Caco-2 (cell line): ENCODE measurements around the gene CAMKK2. TPM values are rescaled to one million over a fixed set of nuclear protein-coding genes. Genes with fewer than 3 reads are reported as not detected.

ENCODE experiments used
- BruUV-seq: library from RNA; stranded (reverse); fragments of 400-500 nt; replicated peaks from 2 replicates; lab custom pipeline; 2021; lab: Mats Ljungman, UMichigan
- CTCF ChIA-PET: fragments of 300-600 bp; sonication (Branson Sonifier 250); formaldehyde crosslinking; loops from one replicate; lab custom pipeline; 2022; ENCODE audit warnings: antibody characterized with exemption; lab: Charles Lee
- POLR2A ChIA-PET: fragments of 300-600 bp; sonication (Branson Sonifier 250); formaldehyde crosslinking; loops from one replicate; lab custom pipeline; 2022; ENCODE audit warnings: antibody characterized with exemption; lab: Charles Lee
- DNase-seq, 2 experiments: peaks; one replicate each; pipeline versions ENCODE4 v3.0.0 to v3.0.0-alpha.2; 2020 to 2022
- H3K27me3 ChIP-seq: replicated peaks from 2 replicates; pipeline ENCODE4 v1.6.0; 2011; ENCODE audit warnings: low read length; ENCODE audit not compliant: control insufficient read depth, insufficient read depth
- H3K36me3 ChIP-seq: 2 replicates; pipeline ENCODE4 v1.5.1; 2011; ENCODE audit warnings: low read length; ENCODE audit not compliant: control insufficient read depth, insufficient read depth
- H3K4me1 ChIP-seq: fragments of 250-450 bp; sonication (Bioruptor Pico); 2 replicates; pipeline ENCODE4 v1.5.1; 2020; ENCODE audit warnings: mild to moderate bottlenecking
- H3K4me3 ChIP-seq: 2 replicates; pipeline ENCODE4 v1.5.1; 2011; ENCODE audit warnings: low read depth, mild to moderate bottlenecking, control low read depth, low read length
- H3K9me3 ChIP-seq: fragments of 250-450 bp; sonication (Bioruptor Pico); 2 replicates; pipeline ENCODE4 v1.5.1; 2020; ENCODE audit warnings: mild to moderate bottlenecking, moderate library complexity
- H3K27ac Mint-ChIP-seq: one replicate; pipeline ENCODE4 v1.8.0; 2022; ENCODE audit warnings: mixed read lengths; ENCODE audit not compliant: unreplicated experiment
- H3K27me3 Mint-ChIP-seq: one replicate; pipeline ENCODE4 v1.8.0; 2022; ENCODE audit warnings: mixed read lengths; ENCODE audit not compliant: insufficient read depth, unreplicated experiment
- H3K36me3 Mint-ChIP-seq: one replicate; pipeline ENCODE4 v1.8.0; 2022; ENCODE audit warnings: mild to moderate bottlenecking, mixed read lengths; ENCODE audit not compliant: insufficient read depth, unreplicated experiment
- H3K4me1 Mint-ChIP-seq: one replicate; pipeline ENCODE4 v1.8.0; 2022; ENCODE audit warnings: low read depth, mixed read lengths; ENCODE audit not compliant: unreplicated experiment
- H3K4me3 Mint-ChIP-seq: one replicate; pipeline ENCODE4 v1.8.0; 2022; ENCODE audit warnings: mild to moderate bottlenecking, moderate library complexity, mixed read lengths; ENCODE audit not compliant: unreplicated experiment
- H3K9me3 Mint-ChIP-seq: one replicate; pipeline ENCODE4 v1.8.0; 2022; ENCODE audit warnings: mixed read lengths; ENCODE audit not compliant: unreplicated experiment
- CTCF ChIP-seq, 2 experiments: fragments of 200-600 bp in 1 of 2; IDR thresholded peaks; 1 replicate in 1 of 2; 2 replicates in 1 of 2; pipeline versions ENCODE4 v1.5.1 to v1.8.0; 2011 to 2022; ENCODE audit warnings: antibody characterized with exemption in 1 of 2, control low read depth in 1 of 2, inconsistent platforms in 1 of 2, low read depth in 1 of 2, low read length in 1 of 2, mild to moderate bottlenecking in 1 of 2, moderate library complexity in 1 of 2; ENCODE audit not compliant: insufficient read depth in 1 of 2, severe bottlenecking in 1 of 2, unreplicated experiment in 1 of 2
- intact Hi-C: fragments of 100-400 bp; cut with micrococcal nuclease; formaldehyde crosslinking; loops from one replicate; pipeline ENCODE4 v1.10.0; 2022; ENCODE audit not compliant: unreplicated experiment
- total RNA-seq: library from RNA; stranded (reverse); gene quantifications from 2 replicates; pipeline ENCODE4 v1.2.3, GENCODE V29; 2022

The CAMKK2 gene
- total RNA-seq, 1 experiment from 2014 or later: 31.0 TPM

DNA sequence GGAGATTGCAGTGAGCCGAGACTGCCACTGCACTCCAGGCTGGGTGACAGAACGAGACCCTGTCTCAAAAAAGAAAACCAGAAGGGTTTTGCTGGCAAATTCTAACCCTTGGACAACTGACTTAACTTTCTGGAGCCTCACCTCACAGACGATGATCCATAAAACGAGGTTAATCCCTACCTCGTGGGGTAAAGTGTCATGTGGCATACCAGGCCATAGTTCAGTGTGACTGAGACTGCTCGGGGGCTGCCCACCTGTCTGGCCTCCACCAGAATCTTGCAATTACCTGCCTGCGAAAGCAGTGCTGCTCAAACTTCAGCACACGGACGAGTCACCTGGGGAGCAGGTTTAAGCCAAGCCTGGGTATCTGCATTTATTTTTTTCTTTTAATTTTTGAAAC lies 59.7 kb downstream of the CAMKK2 start:
- no peak overlapping the region for H3K27ac Mint-ChIP-seq
- no TSS peak for BruUV-seq
- intact Hi-C loops: no loop called here
- DNase-seq: no peak
- no peaks in the 10 kb centered on the region; the same call in 1 of the 2 replicates for H3K36me3 ChIP-seq
- POLR2A ChIA-PET: no interaction called here
- no peak overlapping the region for H3K4me3 ChIP-seq
- no peak overlapping the region for H3K4me3 Mint-ChIP-seq
- no peaks in the 10 kb centered on the region for H3K4me1 Mint-ChIP-seq
- H3K4me1 ChIP-seq: no peaks in the 10 kb centered on the region
- no peaks in the 10 kb centered on the region for H3K27me3 Mint-ChIP-seq
- H3K9me3 Mint-ChIP-seq: no peaks in the 10 kb centered on the region
- no peaks in the 10 kb centered on the region for H3K27me3 ChIP-seq
- H3K9me3 ChIP-seq: no peaks in the 10 kb centered on the region
- H3K36me3 Mint-ChIP-seq: peaks cover 63% of the 10 kb centered on the region
- no peak for TF ChIP-seq CTCF (IDR thresholded peaks at IDR 0.05; ENCODE audit: insufficient read depth in 1 of 2, low read depth in 1 of 2, low read length in 1 of 2, severe bottlenecking in 1 of 2, unreplicated experiment in 1 of 2)
- CTCF ChIA-PET: no interaction called here

- POLR2A ChIA-PET: no interaction called here
- no peak overlapping the region for H3K4me3 ChIP-seq
- Mint-ChIP-seq H3K27ac (no peak overlapping the region), H3K27me3 (no peaks in the 10 kb centered on the region), H3K4me3 (no peak overlapping the region), H3K36me3 (peaks cover 48% of the 10 kb centered on the region), H3K4me1 (peaks cover 6% of the 10 kb centered on the region), H3K9me3 (no peaks in the 10 kb centered on the region)
- H3K36me3 ChIP-seq: peaks cover 3% of the 10 kb centered on the region
- no peaks in the 10 kb centered on the region for H3K9me3 ChIP-seq
- CTCF ChIA-PET: no interaction called here
- TF ChIP-seq CTCF (IDR thresholded peaks at IDR 0.05; ENCODE audit: insufficient read depth in 1 of 2, low read depth in 1 of 2, low read length in 1 of 2, severe bottlenecking in 1 of 2, unreplicated experiment in 1 of 2): no peak
- H3K27me3 ChIP-seq: no peaks in the 10 kb centered on the region
- TSS peak; percentile 20 for BruUV-seq
- peaks cover 19% of the 10 kb centered on the region for H3K4me1 ChIP-seq
- no peak for DNase-seq
- intact Hi-C loops: loop anchor here (5.0 kb wide), 1 partner anchor 171 kb away; no protein-coding TSS in a partner anchor
Observed at GRCh38 chr12:121233628-121234020, 62.9 kb downstream of the CAMKK2 start.

DNA sequence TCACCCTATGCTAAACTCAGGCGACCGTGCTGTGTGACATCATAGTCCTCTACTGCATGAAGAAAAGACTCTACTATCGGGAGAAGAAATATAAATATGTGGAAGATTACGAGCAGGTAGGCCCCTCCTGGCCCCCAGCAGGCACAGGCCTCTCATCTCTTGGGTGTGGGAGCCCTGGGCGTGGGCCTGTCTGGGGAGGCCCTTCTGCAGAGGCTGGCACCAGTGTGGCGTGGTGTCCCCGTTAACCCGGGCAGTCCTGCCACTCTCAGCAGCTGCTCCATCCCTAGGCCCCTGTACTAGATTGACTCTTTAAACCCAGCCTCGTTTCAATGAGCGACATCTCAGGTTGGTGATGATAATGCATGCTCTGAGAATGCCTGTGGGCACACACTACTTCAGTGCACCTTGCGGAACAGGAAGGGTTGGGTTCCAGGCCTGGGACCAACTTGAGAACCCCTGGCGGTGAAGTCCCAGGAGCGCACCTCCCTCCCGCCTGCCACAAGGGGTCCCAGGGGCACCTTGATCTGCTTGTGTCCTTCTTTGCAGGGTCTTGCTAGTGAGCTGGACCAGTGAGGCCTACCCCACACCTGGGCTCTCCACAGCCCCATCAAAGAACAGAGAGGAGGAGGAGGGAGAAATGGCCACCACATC lies 63.4 kb downstream of the CAMKK2 start:
- peaks cover 22% of the 10 kb centered on the region for H3K4me1 ChIP-seq
- no peak overlapping the region for H3K4me3 ChIP-seq
- H3K36me3 ChIP-seq: peaks cover 3% of the 10 kb centered on the region
- Mint-ChIP-seq H3K4me1 (peaks cover 6% of the 10 kb centered on the region), H3K9me3 (no peaks in the 10 kb centered on the region), H3K27ac (no peak overlapping the region), H3K27me3 (no peaks in the 10 kb centered on the region), H3K36me3 (peaks cover 45% of the 10 kb centered on the region), H3K4me3 (no peak overlapping the region)
- peak in 1 of 2 experiments; percentile 15 for TF ChIP-seq CTCF (IDR thresholded peaks at IDR 0.05; ENCODE audit: insufficient read depth in 1 of 2, low read depth in 1 of 2, low read length in 1 of 2, severe bottlenecking in 1 of 2, unreplicated experiment in 1 of 2)
- no peak for DNase-seq
- H3K9me3 ChIP-seq: no peaks in the 10 kb centered on the region
- intact Hi-C loops: loop anchor here (5.0 kb wide), 1 partner anchor 171 kb away; no protein-coding TSS in a partner anchor
- ChIA-PET POLR2A (interaction anchor here (0.5 kb wide), 1 partner anchor 15 kb away, joined by 3 read pairs; no protein-coding TSS in a partner anchor), CTCF (no interaction called here)
- no TSS peak for BruUV-seq
- no peaks in the 10 kb centered on the region for H3K27me3 ChIP-seq
